ENCODE measurements around the gene CLEC3B. TPM values are rescaled to one million over a fixed set of nuclear protein-coding genes. Genes with fewer than 3 reads are reported as not detected.
"Not testable (repeated sequence)": the region's sequence is repeated elsewhere in the genome, so short reads cannot be mapped to it uniquely, and the experiment has no call there.

CLEC3B gene
- total RNA-seq, 1 donor from 2014 or later = 217 TPM

GRCh38 chr3:45043728-45044299 lies 17.7 kb downstream of the CLEC3B start:
- TF ChIP-seq CTCF (IDR thresholded peaks at IDR 0.05) = no peak
- H3K4me3 ChIP-seq = no peak overlapping the region
- no peaks in the 10 kb centered on the region for H3K9me3 ChIP-seq
- no peaks in the 10 kb centered on the region for H3K36me3 ChIP-seq
- ATAC-seq (peak in 1 of 2 donors; percentile 36), DNase-seq (no peak)
- peaks cover 24% of the 10 kb centered on the region for H3K4me1 ChIP-seq
- H3K27me3 ChIP-seq (ENCODE audit: low read depth) = no peaks in the 10 kb centered on the region
- intact Hi-C loops (cut with DNase I) = loop anchor here (5.0 kb wide), 1 partner anchor 163 kb away; no protein-coding TSS in a partner anchor
- H3K27ac ChIP-seq = no peak overlapping the region

- intact Hi-C loops (cut with DNase I) = no loop called here
- Histone ChIP-seq H3K36me3 (no peaks in the 10 kb centered on the region), H3K27me3 (ENCODE audit: low read depth) (no peaks in the 10 kb centered on the region), H3K27ac (no peak overlapping the region), H3K4me3 (no peak overlapping the region), H3K9me3 (no peaks in the 10 kb centered on the region), H3K4me1 (peaks cover 7% of the 10 kb centered on the region)
- DNase-seq (no peak), ATAC-seq (no peak)
- no peak for TF ChIP-seq CTCF (IDR thresholded peaks at IDR 0.05)
Observed at GRCh38 chr3:45048244-45048643, 22.1 kb downstream of the CLEC3B start.

- Histone ChIP-seq H3K27ac (no peak overlapping the region), H3K9me3 (no peaks in the 10 kb centered on the region), H3K4me1 (peaks cover 9% of the 10 kb centered on the region), H3K36me3 (no peaks in the 10 kb centered on the region), H3K27me3 (ENCODE audit: low read depth) (no peaks in the 10 kb centered on the region), H3K4me3 (no peak overlapping the region)
- ATAC-seq (no peak), DNase-seq (no peak)
- TF ChIP-seq CTCF (IDR thresholded peaks at IDR 0.05) = no peak
- intact Hi-C loops (cut with DNase I) = no loop called here
Observed at GRCh38 chr3:45049807-45050206, 23.7 kb downstream of the CLEC3B start.

- ATAC-seq (peak in 1 of 2 donors; percentile 22), DNase-seq (no peak)
- H3K9me3 ChIP-seq = no peaks in the 10 kb centered on the region
- intact Hi-C loops (cut with DNase I) = no loop called here
- TF ChIP-seq CTCF (IDR thresholded peaks at IDR 0.05) = no peak
- H3K27me3 ChIP-seq (ENCODE audit: low read depth) = no peaks in the 10 kb centered on the region
- peaks cover 22% of the 10 kb centered on the region for H3K4me1 ChIP-seq
- H3K4me3 ChIP-seq = no peak overlapping the region
- H3K36me3 ChIP-seq = no peaks in the 10 kb centered on the region
- H3K27ac ChIP-seq = no peak overlapping the region
Observed at GRCh38 chr3:45051685-45052084, 25.6 kb downstream of the CLEC3B start.

- DNase-seq; ATAC-seq; intact Hi-C loops (cut with DNase I): not testable (repeated sequence)
Observed at GRCh38 chr3:45053805-45054195, 27.7 kb downstream of the CLEC3B start.

GRCh38 chr3:45054196-45054857 lies 28.2 kb downstream of the CLEC3B start:
- peaks cover 22% of the 10 kb centered on the region for H3K4me1 ChIP-seq
- no peaks in the 10 kb centered on the region for H3K9me3 ChIP-seq
- no peaks in the 10 kb centered on the region for H3K27me3 ChIP-seq (ENCODE audit: low read depth)
- no peaks in the 10 kb centered on the region for H3K36me3 ChIP-seq
- ATAC-seq (peak in 1 of 2 donors; percentile 61), DNase-seq (no peak)
- intact Hi-C loops (cut with DNase I) = no loop called here
- H3K4me3 ChIP-seq = no peak overlapping the region
- H3K27ac ChIP-seq = no peak overlapping the region
- TF ChIP-seq CTCF (IDR thresholded peaks at IDR 0.05) = no peak

More at GRCh38 chr3:45053805-45054195, 27.7 kb downstream of the CLEC3B start:
- not testable (repeated sequence) for H3K4me3 ChIP-seq; H3K9me3 ChIP-seq; H3K27me3 ChIP-seq (ENCODE audit: low read depth); H3K27ac ChIP-seq; H3K36me3 ChIP-seq
- peaks cover 22% of the 10 kb centered on the region for H3K4me1 ChIP-seq

All from lower lobe of right lung (tissue), 2 donors.